Neural cell (in vitro differentiated cells): Measurements from ENCODE around the gene ERVV-1.

Source experiments
- CTCF ChIP-seq: fragments of 450-650 bp; IDR thresholded peaks from 2 replicates; pipeline ENCODE4 v1.5.1; 2014; ENCODE audit warnings: antibody characterized with exemption, mild to moderate bottlenecking, moderate library complexity; ENCODE audit not compliant: poor library complexity, severe bottlenecking
- MXI1 ChIP-seq: fragments of 450-650 bp; conservative IDR thresholded peaks from 2 replicates; pipeline ENCODE4 v1.6.1; 2014; ENCODE audit warnings: antibody characterized with exemption, mild to moderate bottlenecking; ENCODE audit not compliant: poor library complexity, severe bottlenecking
- POLR2AphosphoS5 ChIP-seq: IDR thresholded peaks from 2 replicates; pipeline ENCODE4 v1.6.1; 2012
- REST ChIP-seq: IDR thresholded peaks from 2 replicates; pipeline ENCODE4 v1.6.1; 2012; ENCODE audit warnings: borderline replicate concordance

GRCh38 chr19:53015159-53015558, 1.4 kb downstream of the ERVV-1 start:
- TF ChIP-seq CTCF (no peak), POLR2AphosphoS5 (no peak), MXI1 (no peak), REST (no peak)
